Heart left ventricle (tissue), 16 donors: Measurements from ENCODE around the gene CCDC146. TPM values are rescaled to one million over a fixed set of nuclear protein-coding genes. Genes with fewer than 3 reads are reported as not detected.

Source experiments
- ATAC-seq, 4 donors: fragments of 200-7000 bp; cut with Tn5 transposase; one replicate each; pipeline ENCODE4 v1.9.1; 2020 to 2022; ENCODE audit warnings: moderate library complexity in 4 of 4, mild to moderate bottlenecking in 3 of 4, moderate number of reproducible peaks in 1 of 4
- DNase-seq, 5 donors: peaks; one replicate each; pipeline ENCODE4 v3.0.0-alpha.2; 2020
- H3K27ac ChIP-seq, 12 donors: fragments of 200-600 bp; sonication (generic) in 4 of 12; one replicate each; pipeline versions ENCODE4 v1.5.0 to v1.8.0; 2016 to 2022; ENCODE audit warnings: mild to moderate bottlenecking in 2 of 12
- H3K27me3 ChIP-seq, 9 donors: fragments of 200-600 bp; sonication (generic) in 2 of 9; one replicate each; pipeline versions ENCODE4 v1.5.1 to v1.8.0; 2016 to 2022; ENCODE audit warnings: mild to moderate bottlenecking in 3 of 9
- H3K36me3 ChIP-seq, 9 donors: fragments of 200-600 bp; sonication (generic) in 2 of 9; one replicate each; pipeline versions ENCODE4 v1.5.0 to v1.8.0; 2018 to 2022; ENCODE audit warnings: mild to moderate bottlenecking in 2 of 9
- H3K4me1 ChIP-seq, 12 donors: fragments of 200-600 bp; sonication (generic) in 4 of 12; one replicate each; pipeline versions ENCODE4 v1.5.0 to v1.8.0; 2016 to 2022; ENCODE audit warnings: mild to moderate bottlenecking in 3 of 12
- H3K4me3 ChIP-seq, 12 donors: fragments of 200-600 bp; sonication (generic) in 4 of 12; one replicate each; pipeline versions ENCODE4 v1.5.0 to v1.8.0; 2017 to 2022; ENCODE audit warnings: mild to moderate bottlenecking in 9 of 12, moderate library complexity in 4 of 12
- H3K9me3 ChIP-seq, 12 donors: fragments of 200-600 bp; sonication (generic) in 4 of 12; one replicate each; pipeline versions ENCODE4 v1.5.0 to v1.8.0; 2016 to 2022; ENCODE audit warnings: mild to moderate bottlenecking in 1 of 12
- POLR2A ChIP-seq, 2 donors: fragments of 450-650 bp; IDR thresholded peaks; one replicate each; pipeline ENCODE4 v1.6.1; 2017; ENCODE audit warnings: antibody characterized with exemption in 2 of 2, mild to moderate bottlenecking in 2 of 2, moderate library complexity in 2 of 2
- WGBS, 4 donors: extraction: QIAGEN DNeasy Blood & Tissue Kit in 2 of 4; methylation state at CpG; one replicate each; pipeline versions ENCODE4 v1.1.5 to v1.1.7; 2013 to 2018; 5-methylcytosine and 5-hydroxymethylcytosine counted together
- intact Hi-C, 10 donors: fragments of 100-400 bp; cut with DNase I; formaldehyde crosslinking; loops; one replicate each; pipeline versions ENCODE4 v1.11.1 to v1.14.2; 2022
- polyA plus RNA-seq, 2 donors: library from polyadenylated mRNA; stranded (reverse); fragments of 200-250 nt; gene quantifications; one replicate each; pipeline ENCODE4 v1.2.3, GENCODE V29; 2013
- total RNA-seq, 9 donors: library from RNA; depleted of rRNA in 2 of 9; stranded (reverse); fragments of >200 nt in 2 of 9; fragmentation: NEBNext Ultra II Directional in 3 of 9; extraction: Animal tissue kit (Norgen Biotek cat#: 25700) in 3 of 9; gene quantifications; one replicate each; pipeline versions ENCODE4 v1.1.0 to v1.2.4, GENCODE V29; 2016 to 2023
- TF ChIP-seq, protein P1 (sequence below), 12 donors: fragments of 200-600 bp; sonication (generic) in 4 of 12; IDR thresholded peaks; one replicate each; pipeline versions ENCODE4 v1.5.0 to v1.8.0; 2018 to 2022; ENCODE audit warnings: antibody characterized with exemption in 12 of 12, mild to moderate bottlenecking in 5 of 12
- donor health status: ischemic (EF 13 %, LVEDD 7.1; RV severe dilation, severe dysfunction).
- donor health status: healthy with polysubstance abuse.
- donor health status: DM: no; HTN: yes; CAD: no.
- donor health status: DM: no; HTN: no; CAD: no.
- donor health status: ischemic (EF 25% LVEDD 6.9; RV normal size, moderate dysfunction).
- donor health status: ischemic (EF 25% LVEDD 5.7; RV mildly dilated, moderate dysfunction).
- donor health status: healthy.
- donor health status: DM: yes; HTN: yes; CAD: no.
- donor health status: ischemic (EF 35%, LVEDD 5.7; RV mildly dilated, moderate dysfunction).
- donor health status: nonischemic (EF 11% LVEDD 7.7; RV severe dilation, severe dysfunction).
- donor health status: DM: yes; HTN: yes; CAD: no.
- donor health status: PGD.
- donor health status: ischemic (EF 29% LVEDD 5.4; RV normal size, mild dysfunction).
- donor health status: nonischemic (EF 23%, LVEDD 6.1; RV moderate dilation, normal function).

CCDC146 gene
- total and polyA plus RNA-seq, 11 donors, result 2.1 to 13.3 (median 6.6) TPM

DNA sequence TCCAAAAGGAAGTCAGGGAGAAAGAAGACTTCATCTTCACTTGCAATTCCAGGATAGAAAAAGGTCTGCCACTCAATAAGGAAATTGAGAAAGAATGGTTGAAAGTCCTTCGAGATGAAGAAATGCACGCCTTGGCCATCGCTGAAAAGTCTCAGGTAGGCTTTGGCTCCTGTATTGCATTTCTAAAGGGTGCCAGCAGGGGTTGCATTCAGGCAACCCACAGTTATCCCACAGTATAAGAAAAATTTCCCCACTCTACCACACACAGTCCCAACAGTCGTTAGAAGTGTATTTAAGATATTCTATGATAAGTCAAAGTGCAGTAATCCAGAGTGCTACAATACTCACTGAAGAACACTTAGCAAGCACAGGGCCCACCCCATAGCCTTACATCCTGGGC, 170.6 kb downstream of the CCDC146 start:
- H3K9me3 ChIP-seq, result peaks cover 0 to 18% (median 7%) of the 10 kb centered on the region in 12 donors
- no peak overlapping the region for H3K4me3 ChIP-seq
- intact Hi-C loops, result loop anchor here in 1 of 10 donors (5.0 kb wide), 1 partner anchor 49 kb away; no protein-coding TSS in a partner anchor
- no peaks in the 10 kb centered on the region for H3K4me1 ChIP-seq
- H3K27ac ChIP-seq, result no peak overlapping the region
- peaks cover 0 to 33% (median 6%) of the 10 kb centered on the region in 9 donors for H3K36me3 ChIP-seq
- no peaks in the 10 kb centered on the region for H3K27me3 ChIP-seq
- no peak for DNase-seq
- TF ChIP-seq, protein P1, sequence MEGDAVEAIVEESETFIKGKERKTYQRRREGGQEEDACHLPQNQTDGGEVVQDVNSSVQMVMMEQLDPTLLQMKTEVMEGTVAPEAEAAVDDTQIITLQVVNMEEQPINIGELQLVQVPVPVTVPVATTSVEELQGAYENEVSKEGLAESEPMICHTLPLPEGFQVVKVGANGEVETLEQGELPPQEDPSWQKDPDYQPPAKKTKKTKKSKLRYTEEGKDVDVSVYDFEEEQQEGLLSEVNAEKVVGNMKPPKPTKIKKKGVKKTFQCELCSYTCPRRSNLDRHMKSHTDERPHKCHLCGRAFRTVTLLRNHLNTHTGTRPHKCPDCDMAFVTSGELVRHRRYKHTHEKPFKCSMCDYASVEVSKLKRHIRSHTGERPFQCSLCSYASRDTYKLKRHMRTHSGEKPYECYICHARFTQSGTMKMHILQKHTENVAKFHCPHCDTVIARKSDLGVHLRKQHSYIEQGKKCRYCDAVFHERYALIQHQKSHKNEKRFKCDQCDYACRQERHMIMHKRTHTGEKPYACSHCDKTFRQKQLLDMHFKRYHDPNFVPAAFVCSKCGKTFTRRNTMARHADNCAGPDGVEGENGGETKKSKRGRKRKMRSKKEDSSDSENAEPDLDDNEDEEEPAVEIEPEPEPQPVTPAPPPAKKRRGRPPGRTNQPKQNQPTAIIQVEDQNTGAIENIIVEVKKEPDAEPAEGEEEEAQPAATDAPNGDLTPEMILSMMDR (IDR thresholded peaks at IDR 0.05), result peak in 1 of 12 donors; percentile 5
- no peak for TF ChIP-seq POLR2A (IDR thresholded peaks at IDR 0.05)
- 79 to 92% (median 85%) methylated on average over 4 of the region's 4 CpGs for WGBS, 4 donors
- no peak for ATAC-seq

DNA sequence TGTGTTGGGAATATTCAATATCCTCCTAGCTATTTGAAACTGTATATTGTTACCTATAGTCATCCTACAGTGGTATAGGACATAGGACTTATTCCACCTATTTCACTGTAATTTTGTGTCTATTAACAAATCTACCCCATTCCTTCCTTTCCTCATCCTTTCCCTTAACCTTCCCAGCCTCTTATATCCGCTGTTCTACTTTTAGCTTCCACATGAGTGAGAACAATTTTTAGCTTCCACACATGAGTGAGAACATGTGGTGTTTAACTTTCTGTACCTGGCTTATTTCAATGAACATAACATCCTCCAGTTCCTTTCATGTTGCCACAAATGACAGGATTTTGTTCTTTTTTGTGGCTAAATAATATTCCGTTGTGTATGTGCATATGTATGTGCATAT, 173.1 kb downstream of the CCDC146 start:
- ATAC-seq (no peak), DNase-seq (no peak)
- no peaks in the 10 kb centered on the region for H3K4me1 ChIP-seq
- no peaks in the 10 kb centered on the region for H3K27me3 ChIP-seq
- intact Hi-C loops, result no loop called here
- peaks cover 0 to 18% (median 7%) of the 10 kb centered on the region in 12 donors for H3K9me3 ChIP-seq
- H3K4me3 ChIP-seq, result no peak overlapping the region
- no peak overlapping the region for H3K27ac ChIP-seq
- 76 to 92% (median 86%) methylated on average over 2 of the region's 2 CpGs for WGBS, 4 donors
- no peak for TF ChIP-seq POLR2A (IDR thresholded peaks at IDR 0.05)
- TF ChIP-seq, protein P1 (IDR thresholded peaks at IDR 0.05), result no peak
- H3K36me3 ChIP-seq, result peaks cover 0 to 18% (median 4%) of the 10 kb centered on the region in 9 donors

DNA sequence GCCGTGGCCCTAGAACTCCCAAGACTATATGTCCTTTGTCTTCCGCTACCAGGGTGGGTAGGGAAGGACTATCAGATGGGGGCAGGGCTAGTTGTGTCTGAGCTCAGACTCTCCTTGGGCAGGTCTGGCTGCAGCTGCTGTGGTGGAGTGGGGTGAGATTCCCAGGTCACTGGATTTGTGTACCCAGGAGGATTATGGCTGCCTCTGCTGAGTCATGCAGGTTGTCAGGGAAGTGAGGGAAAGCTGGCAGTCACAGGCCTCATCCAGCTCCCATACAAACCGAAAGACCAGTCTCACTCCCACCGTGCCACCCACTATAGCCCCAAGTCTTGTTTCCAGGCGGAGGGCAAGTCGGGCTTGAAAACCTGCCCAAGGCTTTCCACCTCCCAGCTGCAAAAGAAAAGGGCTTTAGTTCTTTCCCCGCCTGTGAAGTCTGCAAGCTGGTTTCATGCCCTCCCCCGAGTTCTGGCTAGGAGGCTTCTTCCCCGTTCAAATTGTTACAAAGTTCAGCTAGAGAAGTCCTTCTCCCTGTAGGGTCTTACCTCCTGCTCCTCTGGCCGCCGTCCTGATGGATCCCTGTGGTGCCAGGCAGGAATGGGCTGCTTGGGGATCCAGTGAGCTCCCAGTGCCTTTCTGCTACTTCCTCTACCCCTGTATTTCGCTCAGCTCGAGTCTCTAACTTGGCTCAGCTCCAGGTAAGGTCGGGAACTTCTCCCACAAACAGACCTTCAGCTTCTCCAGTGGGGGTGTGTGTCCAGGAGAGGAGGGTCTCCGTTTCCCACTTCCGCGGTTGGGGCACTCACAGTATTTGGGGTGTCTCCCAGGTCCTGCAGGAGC, 184.0 kb downstream of the CCDC146 start:
- no peaks in the 10 kb centered on the region for H3K27me3 ChIP-seq
- H3K4me3 ChIP-seq, result no peak overlapping the region
- 78 to 87% (median 83%) methylated on average over 17 of the region's 17 CpGs for WGBS, 4 donors
- DNase-seq (peak in 1 of 5 donors; percentile 27), ATAC-seq (no peak)
- intact Hi-C loops, result no loop called here
- TF ChIP-seq, protein P1 (IDR thresholded peaks at IDR 0.05), result no peak
- TF ChIP-seq POLR2A (IDR thresholded peaks at IDR 0.05), result no peak
- peaks cover 0 to 22% (median 0%) of the 10 kb centered on the region in 12 donors for H3K4me1 ChIP-seq
- H3K36me3 ChIP-seq, result peaks cover 0 to 25% (median 5%) of the 10 kb centered on the region in 9 donors
- peaks cover 0 to 14% (median 0%) of the 10 kb centered on the region in 12 donors for H3K9me3 ChIP-seq
- no peak overlapping the region for H3K27ac ChIP-seq

DNA sequence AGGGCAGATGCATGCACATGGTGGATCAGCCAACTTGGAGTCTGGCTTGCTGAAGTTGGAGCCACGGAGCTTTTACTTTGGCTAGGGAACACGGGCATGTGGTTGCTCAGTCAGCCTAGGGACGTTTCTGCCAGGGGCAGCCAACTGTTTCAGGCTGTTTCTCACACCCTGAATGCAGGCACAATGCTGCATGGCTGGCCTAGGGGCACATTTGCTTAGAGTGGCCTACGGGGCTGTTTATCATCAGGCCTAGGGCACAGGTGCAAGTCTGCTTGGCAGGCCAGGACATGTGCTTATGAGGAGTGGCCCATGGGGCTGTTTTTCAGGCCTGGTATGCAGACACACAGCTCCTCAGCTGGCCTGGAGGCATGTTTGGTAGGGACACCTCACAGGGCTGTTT, 186.4 kb downstream of the CCDC146 start:
- peak in 1 of 5 donors; percentile 26 for DNase-seq
- intact Hi-C loops, result no loop called here
- H3K4me1 ChIP-seq, result peaks cover 0 to 26% (median 3%) of the 10 kb centered on the region in 12 donors
- H3K36me3 ChIP-seq, result peaks cover 0 to 46% (median 19%) of the 10 kb centered on the region in 9 donors
- no peaks in the 10 kb centered on the region for H3K27me3 ChIP-seq
- peaks cover 0 to 7% (median 0%) of the 10 kb centered on the region in 12 donors for H3K9me3 ChIP-seq
- ATAC-seq, result peak in 3 of 4 donors; percentile 22 to 37 (median 26)
- H3K27ac ChIP-seq, result no peak overlapping the region
- WGBS, 4 donors, result 68 to 80% (median 78%) methylated on average over 3 to 4 of the region's 4 CpGs; no CpG with 5 or more reads in 1 of the 4 donors
- H3K4me3 ChIP-seq, result no peak overlapping the region
- TF ChIP-seq, protein P1 (IDR thresholded peaks at IDR 0.05), result no peak
- no peak for TF ChIP-seq POLR2A (IDR thresholded peaks at IDR 0.05)
